Panc1 (cell line): ENCODE measurements around the gene FIBCD1. TPM values are rescaled to one million over a fixed set of nuclear protein-coding genes. Genes with fewer than 3 reads are reported as not detected.

Experiments used
- ATAC-seq: fragments of 200-7000 bp; cut with Tn5 transposase; 2 replicates; pipeline ENCODE4 v1.9.1; 2020; ENCODE audit warnings: mild to moderate bottlenecking, moderate library complexity
- BruUV-seq: library from RNA; stranded (reverse); fragments of 400-500 nt; replicated peaks from 2 replicates; lab custom pipeline; 2021; lab: Mats Ljungman, UMichigan
- CTCF ChIA-PET: fragments of 300-600 bp; sonication (Branson Sonifier 250); formaldehyde crosslinking; loops from one replicate; lab custom pipeline; 2022; ENCODE audit warnings: antibody characterized with exemption; lab: Charles Lee
- POLR2A ChIA-PET: fragments of 300-600 bp; sonication (Branson Sonifier 250); formaldehyde crosslinking; loops from one replicate; lab custom pipeline; 2022; ENCODE audit warnings: antibody characterized with exemption; lab: Charles Lee
- DNase-seq: peaks from one replicate; pipeline ENCODE4 v3.0.0-alpha.2; 2010; ENCODE audit warnings: low read depth, low spot score
- H3K27ac ChIP-seq: 2 replicates; pipeline ENCODE4 v1.5.1; 2011; ENCODE audit warnings: mild to moderate bottlenecking, low read length, inconsistent platforms
- H3K27me3 ChIP-seq: fragments of 200-500 bp; sonication (Bioruptor generic); 2 replicates; pipeline ENCODE4 v1.6.0; 2014; ENCODE audit warnings: low read length, inconsistent platforms; ENCODE audit not compliant: control insufficient read depth, insufficient read depth
- H3K36me3 ChIP-seq: fragments of 200-500 bp; sonication (Bioruptor generic); 2 replicates; pipeline ENCODE4 v1.5.1; 2014; ENCODE audit warnings: inconsistent platforms, mild to moderate bottlenecking, low read length, moderate library complexity; ENCODE audit not compliant: control insufficient read depth, insufficient read depth
- H3K4me1 ChIP-seq: 2 replicates; pipeline ENCODE4 v1.5.1; 2011; ENCODE audit warnings: inconsistent platforms, mild to moderate bottlenecking, low read length, moderate library complexity; ENCODE audit not compliant: control insufficient read depth, insufficient read depth
- H3K4me3 ChIP-seq, 2 experiments: 2 replicates each; pipeline ENCODE4 v1.5.1; 2011 to 2012; ENCODE audit warnings: low read depth in 2 of 2, low read length in 2 of 2, mild to moderate bottlenecking in 2 of 2, inconsistent platforms in 1 of 2, moderate library complexity in 1 of 2
- H3K9me3 ChIP-seq: fragments of 200-500 bp; sonication (Bioruptor generic); 2 replicates; pipeline ENCODE4 v1.5.1; 2014; ENCODE audit warnings: low read depth, mild to moderate bottlenecking, inconsistent platforms, low read length, moderate library complexity; ENCODE audit not compliant: control insufficient read depth, insufficient read depth
- POLR2AphosphoS5 ChIP-seq: IDR thresholded peaks from 2 replicates; pipeline ENCODE4 v1.6.1; 2012; ENCODE audit warnings: mild to moderate bottlenecking, low read depth, low read length, moderate library complexity
- REST ChIP-seq, 2 experiments: IDR thresholded peaks; 2 replicates each; pipeline ENCODE4 v1.6.1; 2011 to 2012; ENCODE audit warnings: low read depth in 2 of 2, control low read depth in 1 of 2, low read length in 1 of 2, mild to moderate bottlenecking in 1 of 2, moderate library complexity in 1 of 2; ENCODE audit not compliant: insufficient read depth in 1 of 2
- SIN3A ChIP-seq: IDR thresholded peaks from 2 replicates; pipeline ENCODE4 v1.6.1; 2012; ENCODE audit warnings: low read depth, mild to moderate bottlenecking, low read length, moderate library complexity, borderline replicate concordance; ENCODE audit not compliant: insufficient read depth
- TCF7L2 ChIP-seq: IDR thresholded peaks from 2 replicates; pipeline ENCODE4 v1.6.1; 2011; ENCODE audit warnings: mild to moderate bottlenecking, low read depth, low read length, inconsistent platforms
- in situ Hi-C: cut with HindIII; loops from 2 replicates; pipeline ENCODE4 v1.10.0; 2016; ENCODE audit warnings: low sequenced_read_pairs, low pct_unique_long_range_greater_than_20kb
- intact Hi-C: fragments of 100-400 bp; cut with micrococcal nuclease; formaldehyde crosslinking; loops from one replicate; pipeline ENCODE4 v1.10.0; 2022; ENCODE audit not compliant: unreplicated experiment
- total RNA-seq: library from RNA; stranded (reverse); gene quantifications from one replicate; pipeline ENCODE4 v1.2.1, GENCODE V29; 2021; ENCODE audit not compliant: unreplicated experiment
- TF ChIP-seq, protein P1 (sequence below): fragments of 450-650 bp; IDR thresholded peaks from 2 replicates; pipeline ENCODE4 v1.5.1; 2017; ENCODE audit warnings: mild to moderate bottlenecking

The FIBCD1 gene
- total RNA-seq, 1 experiment from 2014 or later = 16.3 TPM

DNA sequence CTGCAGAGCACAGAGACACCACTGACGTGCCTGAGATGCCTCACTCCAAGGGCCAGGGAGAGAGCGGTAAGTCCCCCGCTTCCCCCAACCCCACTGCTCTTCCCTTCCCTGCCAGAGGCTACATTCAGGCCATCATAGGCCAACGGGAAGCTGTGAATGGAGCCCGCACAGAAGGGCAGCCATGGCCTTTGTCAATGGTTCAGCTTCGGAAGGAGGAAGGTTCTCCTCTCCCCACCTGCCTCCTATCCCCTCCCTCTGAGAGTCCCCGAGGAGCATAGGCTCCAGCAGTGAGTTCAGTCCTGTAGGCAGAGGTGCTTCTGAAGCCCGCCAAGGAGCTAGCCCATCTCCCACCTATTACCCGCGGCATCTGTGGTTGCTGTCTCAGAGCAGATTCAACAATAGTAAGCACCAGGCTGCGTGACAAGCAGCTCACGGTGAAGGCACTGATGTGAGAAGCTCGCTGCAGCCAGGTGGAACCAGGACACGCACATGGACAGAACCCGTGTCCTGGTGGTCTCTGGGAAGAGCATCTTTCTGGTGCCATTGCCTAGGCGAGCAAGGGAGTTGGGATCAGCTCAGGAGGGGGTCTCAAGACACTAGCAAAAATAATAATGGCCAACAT is 58.3 kb downstream of the FIBCD1 start:
- Histone ChIP-seq H3K36me3 (peaks cover 9% of the 10 kb centered on the region; the same call in 1 of the 2 replicates), H3K9me3 (no peaks in the 10 kb centered on the region), H3K4me1 (no peaks in the 10 kb centered on the region), H3K27ac (no peak overlapping the region), H3K4me3 (no peak overlapping the region), H3K27me3 (no peaks in the 10 kb centered on the region)
- BruUV-seq = no TSS peak
- TF ChIP-seq, protein P1, sequence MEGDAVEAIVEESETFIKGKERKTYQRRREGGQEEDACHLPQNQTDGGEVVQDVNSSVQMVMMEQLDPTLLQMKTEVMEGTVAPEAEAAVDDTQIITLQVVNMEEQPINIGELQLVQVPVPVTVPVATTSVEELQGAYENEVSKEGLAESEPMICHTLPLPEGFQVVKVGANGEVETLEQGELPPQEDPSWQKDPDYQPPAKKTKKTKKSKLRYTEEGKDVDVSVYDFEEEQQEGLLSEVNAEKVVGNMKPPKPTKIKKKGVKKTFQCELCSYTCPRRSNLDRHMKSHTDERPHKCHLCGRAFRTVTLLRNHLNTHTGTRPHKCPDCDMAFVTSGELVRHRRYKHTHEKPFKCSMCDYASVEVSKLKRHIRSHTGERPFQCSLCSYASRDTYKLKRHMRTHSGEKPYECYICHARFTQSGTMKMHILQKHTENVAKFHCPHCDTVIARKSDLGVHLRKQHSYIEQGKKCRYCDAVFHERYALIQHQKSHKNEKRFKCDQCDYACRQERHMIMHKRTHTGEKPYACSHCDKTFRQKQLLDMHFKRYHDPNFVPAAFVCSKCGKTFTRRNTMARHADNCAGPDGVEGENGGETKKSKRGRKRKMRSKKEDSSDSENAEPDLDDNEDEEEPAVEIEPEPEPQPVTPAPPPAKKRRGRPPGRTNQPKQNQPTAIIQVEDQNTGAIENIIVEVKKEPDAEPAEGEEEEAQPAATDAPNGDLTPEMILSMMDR = no peak
- TF ChIP-seq REST (IDR thresholded peaks at IDR 0.05; ENCODE audit: insufficient read depth in 1 of 2, low read depth in 2 of 2, low read length in 1 of 2) (no peak), SIN3A (no peak), TCF7L2 (no peak), POLR2AphosphoS5 (no peak)
- ATAC-seq (no peak), DNase-seq (no peak)
- ChIA-PET CTCF (no interaction called here), POLR2A (no interaction called here)
- intact Hi-C loops (no loop called here), in situ Hi-C loops (no loop called here)

DNA sequence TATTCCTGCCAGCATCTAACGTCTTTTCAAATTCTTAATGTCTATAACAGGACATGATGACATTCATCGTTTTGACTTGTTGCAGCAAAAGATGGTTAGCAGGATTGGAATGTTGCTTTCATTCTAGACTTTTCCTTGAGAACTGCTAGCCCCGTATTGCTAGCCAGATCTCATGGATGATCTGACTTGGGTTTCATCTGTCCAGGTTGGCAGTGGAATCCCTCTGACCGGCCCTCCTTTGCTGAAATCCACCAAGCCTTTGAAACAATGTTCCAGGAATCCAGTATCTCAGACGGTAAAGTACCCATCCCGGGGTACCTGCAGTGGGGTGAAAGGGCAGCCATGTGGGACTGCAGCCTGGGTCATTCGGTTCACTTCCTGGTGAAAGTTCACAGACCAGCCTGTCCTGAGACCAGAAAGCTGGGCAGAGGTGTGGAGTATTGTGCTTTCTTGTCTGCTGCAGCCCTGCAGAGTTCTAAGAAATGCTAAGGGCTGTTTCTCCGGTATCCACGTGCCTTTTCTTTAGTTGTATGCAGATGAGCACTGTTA is 59.1 kb downstream of the FIBCD1 start:
- TF ChIP-seq TCF7L2 (no peak), REST (IDR thresholded peaks at IDR 0.05; ENCODE audit: insufficient read depth in 1 of 2, low read depth in 2 of 2, low read length in 1 of 2) (no peak), POLR2AphosphoS5 (no peak), SIN3A (no peak)
- TF ChIP-seq, protein P1 = no peak
- no peaks in the 10 kb centered on the region for H3K4me1 ChIP-seq
- no peaks in the 10 kb centered on the region for H3K27me3 ChIP-seq
- no peak for ATAC-seq
- BruUV-seq = no TSS peak
- peaks cover 9% of the 10 kb centered on the region; the same call in 1 of the 2 replicates for H3K36me3 ChIP-seq
- no peak overlapping the region for H3K27ac ChIP-seq
- DNase-seq = no peak
- no peak overlapping the region for H3K4me3 ChIP-seq
- intact Hi-C loops = no loop called here
- in situ Hi-C loops = no loop called here
- no peaks in the 10 kb centered on the region for H3K9me3 ChIP-seq
- ChIA-PET CTCF (no interaction called here), POLR2A (no interaction called here)
